ENCODE measurements around the gene ADAMTSL5.
"Not testable (repeated sequence)": the region's sequence is repeated elsewhere in the genome, so short reads cannot be mapped to it uniquely, and the experiment has no call there.

The ADAMTSL5 gene

DNA sequence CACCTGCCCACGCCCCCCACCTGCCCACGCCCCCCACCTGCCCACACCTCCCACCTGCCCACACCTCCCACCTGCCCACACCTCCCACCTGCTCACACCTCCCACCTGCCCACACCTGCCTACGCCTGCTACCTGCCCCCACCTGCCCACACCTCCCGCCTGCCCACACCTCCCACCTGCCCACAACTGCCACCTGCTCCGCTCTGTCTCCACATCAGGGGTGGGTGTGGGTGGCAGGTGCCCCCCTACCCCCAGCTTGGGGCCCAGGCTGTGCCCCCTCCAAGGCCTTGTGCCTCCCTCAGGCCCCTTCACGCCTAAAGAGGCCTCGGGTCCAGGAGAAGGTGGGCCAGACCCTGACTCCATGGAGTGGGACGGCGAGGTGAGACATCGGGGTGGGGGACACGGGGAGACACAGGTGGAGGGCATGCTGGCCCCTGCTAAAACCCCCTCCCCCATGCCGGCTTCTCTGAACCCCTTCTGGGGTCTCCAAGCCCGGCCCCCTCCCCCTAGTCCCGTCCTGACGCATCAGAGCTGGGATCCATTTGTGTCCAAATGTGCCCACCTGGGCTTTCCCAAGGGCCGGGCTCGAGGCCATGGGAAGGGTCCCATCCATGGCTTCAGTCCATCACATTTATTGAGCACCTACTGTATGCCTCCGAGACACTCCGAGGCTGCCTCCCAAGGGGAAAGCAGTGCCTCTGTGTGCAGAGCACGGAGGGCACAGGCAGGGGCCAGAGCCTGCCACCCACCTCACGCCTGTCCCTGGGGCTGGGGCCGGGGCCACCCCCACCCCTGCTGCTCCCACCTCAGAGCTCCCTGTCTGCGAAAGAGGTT is 16.0 kb upstream of the ADAMTSL5 start:
- DNase-seq = no peak

DNA sequence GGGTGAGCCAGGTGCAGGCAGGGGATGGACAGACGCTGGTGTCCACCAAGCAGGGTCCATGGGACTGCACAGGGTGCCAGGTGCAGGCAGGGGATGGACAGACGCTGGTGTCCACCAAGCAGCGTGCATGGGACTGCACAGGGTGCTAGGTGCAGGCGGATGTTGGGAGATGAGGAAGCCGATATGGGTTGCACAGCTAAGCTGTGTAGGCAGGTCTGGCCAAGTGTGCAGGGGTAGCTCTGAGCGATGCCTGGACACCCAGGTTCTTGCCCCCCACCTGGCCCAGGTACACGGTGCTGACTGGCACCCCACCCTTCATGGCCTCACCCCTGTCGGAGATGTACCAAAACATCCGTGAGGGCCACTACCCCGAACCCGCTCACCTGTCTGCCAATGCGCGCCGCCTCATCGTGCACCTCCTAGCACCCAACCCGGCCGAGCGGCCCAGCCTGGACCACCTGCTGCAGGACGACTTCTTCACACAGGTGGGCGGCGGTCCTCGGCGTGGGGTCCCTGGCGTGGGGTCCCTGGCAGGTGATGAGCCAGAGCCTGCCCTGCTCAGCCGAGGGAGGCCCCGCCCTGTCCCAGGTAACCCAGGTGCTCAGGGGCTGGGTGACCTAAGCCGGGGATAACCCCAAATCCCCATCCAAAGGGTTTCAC is 15.0 kb upstream of the ADAMTSL5 start:
- DNase-seq = no peak

DNA sequence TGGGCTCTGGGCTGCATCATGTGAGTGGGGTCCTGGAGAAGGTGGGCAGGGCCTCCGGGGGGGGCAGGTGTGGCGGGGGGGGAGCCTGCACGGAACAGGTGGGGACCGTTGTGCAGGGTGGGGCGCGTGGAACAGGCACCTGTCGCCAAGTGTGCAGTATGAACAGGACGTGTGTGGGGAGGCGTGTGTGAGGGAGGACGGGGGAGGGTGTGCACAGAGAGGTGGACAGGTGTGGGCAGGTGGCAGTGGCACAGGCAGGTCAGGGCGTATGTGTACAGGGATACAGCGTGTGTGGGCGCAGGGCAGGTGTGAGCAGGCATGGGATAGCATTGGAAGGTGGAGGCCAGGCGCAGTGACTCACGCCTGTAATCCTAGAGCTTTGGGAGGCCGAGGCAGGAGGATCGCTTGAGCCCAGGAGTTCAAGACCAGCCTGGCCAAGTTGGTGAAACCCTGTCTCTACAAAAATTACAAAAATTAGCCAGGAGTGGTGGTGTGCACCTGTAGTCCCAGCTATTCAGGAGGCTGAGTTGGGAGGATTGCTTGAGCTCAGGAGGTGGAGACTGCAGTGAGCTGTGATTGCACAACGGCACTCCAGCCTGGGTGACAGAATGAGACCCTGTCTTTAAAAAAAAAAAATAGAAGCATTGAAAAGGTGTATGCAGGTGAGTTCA is 14.3 kb upstream of the ADAMTSL5 start:
- DNase-seq = no peak

DNA sequence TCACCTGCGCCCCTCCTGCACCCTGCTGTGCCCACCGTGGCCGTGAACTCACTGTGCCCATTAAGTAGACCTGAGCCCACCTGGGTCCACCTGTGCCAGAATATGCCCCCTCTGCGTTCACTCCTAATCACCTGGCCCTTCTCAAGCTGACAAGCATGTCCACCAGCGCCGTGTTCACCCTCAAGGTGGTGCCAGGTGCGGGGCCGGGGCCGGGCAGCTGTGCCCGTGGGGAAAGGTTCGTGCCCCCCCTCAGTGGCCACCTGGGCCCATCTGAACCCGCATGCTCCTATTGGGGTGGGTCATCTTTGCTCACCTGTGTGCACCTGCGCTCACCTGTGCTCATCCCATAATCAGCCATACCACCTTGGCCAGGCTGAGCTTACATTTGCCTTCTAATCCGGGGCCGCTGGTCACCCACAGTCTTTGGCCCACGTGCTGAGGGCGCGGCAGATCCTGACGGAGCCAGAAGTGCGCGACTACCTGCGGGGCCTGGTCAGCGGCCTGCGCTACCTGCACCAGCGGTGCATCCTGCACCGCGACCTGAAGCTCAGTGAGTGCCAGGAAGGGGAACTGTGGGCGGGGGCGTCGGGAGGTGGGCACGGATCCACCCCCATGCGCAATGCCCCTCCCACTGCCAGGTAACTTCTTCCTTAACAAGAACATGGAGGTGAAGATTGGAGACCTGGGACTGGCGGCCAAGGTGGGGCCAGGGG is 13.4 kb upstream of the ADAMTSL5 start:
- DNase-seq = no peak

DNA sequence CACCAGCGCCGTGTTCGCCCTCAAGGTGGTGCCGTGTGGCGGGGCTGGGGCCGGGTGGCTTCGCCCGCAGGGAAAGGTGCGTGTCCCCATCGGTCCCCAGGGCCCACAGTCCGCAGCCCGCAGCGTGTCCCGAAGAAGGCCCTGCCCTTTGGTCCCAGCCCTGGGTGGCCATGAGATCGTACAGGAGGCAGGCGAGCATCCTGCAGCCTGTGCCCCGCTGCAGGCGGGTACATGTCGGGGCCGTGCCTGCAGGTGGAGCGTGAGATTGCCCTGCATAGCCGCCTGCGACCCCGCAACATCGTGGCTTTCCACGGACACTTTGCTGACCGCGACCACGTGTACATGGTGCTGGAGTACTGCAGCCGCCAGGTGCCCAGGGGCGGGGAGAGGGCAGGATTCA is 12.5 kb upstream of the ADAMTSL5 start:
- no peak for DNase-seq

DNA sequence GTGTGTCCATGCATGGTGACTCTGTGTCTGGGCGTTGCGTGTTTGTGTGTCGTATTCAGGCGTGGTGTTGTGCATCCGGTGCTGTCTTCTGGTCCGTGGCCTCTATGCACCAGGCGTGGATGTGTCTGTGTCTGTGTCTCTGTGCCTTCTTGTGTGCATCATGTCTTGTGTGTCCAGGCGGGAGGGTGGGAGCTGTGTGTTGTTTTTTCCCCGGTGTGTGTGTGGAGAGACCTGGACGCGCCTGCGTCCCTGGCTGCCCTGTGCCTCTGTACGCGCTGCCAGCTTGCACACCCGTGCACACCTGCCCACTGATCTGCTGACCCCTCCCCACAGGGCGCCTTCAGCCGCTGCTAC is 12.1 kb upstream of the ADAMTSL5 start:
- DNase-seq = no peak

DNA sequence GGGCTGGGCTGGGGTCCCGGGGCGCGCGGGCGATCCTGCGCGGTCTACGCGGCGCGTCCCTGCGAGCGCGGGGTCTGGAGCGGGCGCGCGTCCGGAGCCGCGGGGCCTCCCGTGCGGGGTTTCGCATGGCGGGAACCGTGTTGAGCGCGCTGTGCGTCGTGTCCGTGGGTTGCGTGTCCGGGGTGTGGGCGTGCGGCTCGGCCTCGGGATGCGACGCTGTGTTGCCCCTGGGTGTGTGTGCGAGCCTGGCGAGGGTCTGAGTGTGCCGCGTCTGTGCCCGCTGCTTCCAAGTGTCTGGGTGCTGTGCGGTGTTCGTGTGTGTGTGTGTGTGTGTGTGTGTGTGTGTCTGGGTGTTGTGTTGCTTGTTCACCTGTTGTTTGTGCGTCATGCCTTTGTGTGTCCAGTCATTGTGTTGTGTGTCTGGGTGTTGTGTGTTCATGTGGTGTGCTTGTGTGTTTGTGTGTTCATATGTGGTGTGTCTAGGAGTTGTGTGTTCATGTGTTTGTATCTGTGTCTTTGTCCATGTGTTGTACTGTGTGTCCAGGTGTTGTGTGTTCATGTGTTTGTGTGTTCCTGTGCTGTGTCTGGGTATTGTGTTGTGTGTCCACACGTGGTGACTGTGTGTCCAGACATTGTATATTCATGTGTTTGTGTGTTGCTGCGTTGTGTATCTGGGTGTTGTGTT is 11.6 kb upstream of the ADAMTSL5 start:
- no peak for DNase-seq

DNA sequence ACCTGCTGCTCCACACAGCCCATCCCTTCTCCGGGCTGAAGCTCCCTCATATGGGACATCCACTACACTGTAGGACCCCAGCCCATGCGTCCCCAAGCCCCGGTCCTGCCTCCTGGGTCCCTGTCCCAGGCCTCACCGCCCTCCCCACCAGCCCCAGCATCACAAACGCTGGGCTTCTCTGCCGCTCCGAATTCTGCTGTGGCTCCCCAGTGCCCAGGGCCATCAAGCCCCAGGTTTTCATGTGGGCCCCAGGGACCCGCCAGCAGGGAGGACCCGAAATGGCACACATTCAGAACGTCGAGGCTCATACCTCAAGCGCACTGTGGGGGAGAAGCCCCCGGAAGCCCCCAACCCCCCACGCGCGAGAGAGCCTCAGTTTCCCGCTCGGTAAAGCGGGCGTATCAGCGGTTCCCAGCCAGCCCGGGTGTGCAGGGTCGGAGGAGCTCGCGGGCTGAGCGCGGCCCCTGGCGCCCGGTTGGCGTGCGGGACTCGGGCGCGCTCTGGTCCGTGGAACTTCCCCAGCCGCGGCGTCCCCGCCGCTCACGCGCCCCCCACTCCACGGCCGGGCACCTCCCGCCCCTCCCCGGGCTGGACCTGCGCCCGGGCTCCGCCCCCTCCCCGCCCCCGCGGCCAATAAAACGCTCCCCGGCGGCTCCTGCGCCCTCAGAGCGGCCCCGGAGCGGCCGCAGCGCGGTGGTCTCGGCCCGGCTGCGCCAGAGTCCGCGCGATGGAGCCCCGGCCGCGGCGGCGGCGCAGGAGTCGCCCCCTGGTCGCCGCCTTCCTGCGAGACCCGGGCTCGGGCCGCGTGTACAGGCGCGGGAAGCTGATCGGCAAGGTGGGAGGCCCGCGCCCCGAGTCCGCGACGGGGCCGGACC is 10.8 kb upstream of the ADAMTSL5 start, which contains the start of gene PLK5:
TSS of gene PLK5 (plus strand) at position 666 of the 875 bp plus-strand sequence. CDS start 2,920 bp downstream, outside the sequence.
- no peak for DNase-seq

DNA sequence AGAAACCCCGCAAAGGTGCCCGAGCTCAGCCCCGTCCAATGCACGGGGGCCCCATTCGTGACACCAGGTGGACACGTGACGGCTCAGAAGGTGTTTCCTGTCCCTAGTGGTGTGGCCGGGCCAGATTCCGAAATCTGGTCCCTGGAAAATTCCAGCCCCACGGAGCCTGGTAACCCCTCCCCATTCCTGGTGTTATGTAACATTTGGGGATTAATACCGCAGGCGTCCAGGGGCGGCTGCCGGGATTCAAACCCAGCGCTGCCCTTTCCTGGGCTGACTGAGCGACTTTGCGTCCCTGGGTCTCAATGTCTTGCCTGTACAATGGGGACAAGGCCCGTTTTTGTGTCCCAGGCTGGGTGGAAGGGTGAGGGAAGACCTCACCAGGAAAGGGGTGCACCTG is 10.0 kb upstream of the ADAMTSL5 start:
- DNase-seq = no peak

DNA sequence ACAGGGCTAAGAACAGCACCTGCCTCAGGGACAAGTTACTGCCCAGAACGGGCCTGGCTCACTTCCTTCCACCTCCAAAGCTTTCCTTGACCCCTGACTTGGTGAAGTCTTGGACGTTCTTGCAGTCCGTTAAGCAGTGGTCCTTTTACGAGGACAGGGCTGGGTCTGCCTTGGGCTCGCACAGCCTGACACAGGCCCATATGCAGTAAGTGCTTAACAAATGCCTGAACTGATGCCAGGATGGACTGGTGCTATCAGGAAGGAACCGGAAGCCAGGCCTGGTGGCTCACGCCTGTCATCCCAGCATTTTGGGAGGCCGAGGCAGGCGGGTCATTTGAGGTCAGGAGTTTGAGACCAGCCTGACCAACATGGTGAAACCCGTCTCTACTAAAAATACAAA is 9.2 kb upstream of the ADAMTSL5 start:
- DNase-seq = no peak

DNA sequence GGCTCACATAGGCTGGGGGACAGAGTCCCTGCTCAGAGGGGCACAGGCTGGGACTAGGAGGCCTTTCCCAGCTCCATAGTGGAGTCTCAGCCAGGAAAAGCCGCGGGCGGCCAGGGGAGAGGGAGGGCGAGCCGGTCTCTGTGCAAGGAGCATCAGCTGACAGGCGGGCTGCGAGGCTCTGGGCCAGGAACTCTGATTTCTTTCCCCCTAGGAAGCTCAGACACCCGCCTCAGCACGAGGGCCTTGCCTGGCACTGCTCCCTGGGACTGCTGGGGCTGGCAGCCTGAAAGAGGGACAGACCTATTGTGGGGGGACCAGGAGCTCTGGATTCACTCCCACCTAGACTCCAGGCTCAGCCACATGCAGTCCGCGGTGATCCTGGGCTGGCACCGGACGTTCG is 8.8 kb upstream of the ADAMTSL5 start:
- no peak for DNase-seq

DNA sequence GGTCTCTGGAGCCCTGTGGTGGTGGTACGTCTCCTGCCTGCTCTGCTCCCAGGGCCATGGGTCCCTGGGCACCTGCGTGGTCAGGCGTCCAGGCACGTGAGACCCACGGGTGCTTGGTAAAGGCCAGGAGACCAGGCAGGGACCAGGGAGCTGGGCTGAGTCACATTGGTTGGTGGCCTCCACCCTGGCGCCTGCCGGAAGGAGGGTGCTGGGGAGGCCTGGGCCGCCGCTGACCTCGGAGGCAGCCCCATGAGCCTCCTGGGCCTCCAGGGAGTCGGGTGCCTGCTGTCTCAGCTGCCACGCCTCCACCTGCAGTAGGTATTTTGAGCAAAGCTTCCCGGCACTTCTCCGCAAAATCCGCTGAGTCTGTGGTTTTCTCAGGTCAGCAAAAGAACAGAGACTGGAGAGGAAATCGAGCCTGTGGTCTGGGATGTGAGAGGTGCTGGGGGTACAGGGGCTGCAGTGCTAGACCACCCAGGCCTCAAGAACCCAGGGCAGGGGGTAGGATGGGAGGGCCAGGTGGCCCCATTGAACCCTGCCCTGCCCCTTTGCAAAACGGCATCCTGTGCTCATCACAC is 7.5 kb upstream of the ADAMTSL5 start:
- no peak for DNase-seq

DNA sequence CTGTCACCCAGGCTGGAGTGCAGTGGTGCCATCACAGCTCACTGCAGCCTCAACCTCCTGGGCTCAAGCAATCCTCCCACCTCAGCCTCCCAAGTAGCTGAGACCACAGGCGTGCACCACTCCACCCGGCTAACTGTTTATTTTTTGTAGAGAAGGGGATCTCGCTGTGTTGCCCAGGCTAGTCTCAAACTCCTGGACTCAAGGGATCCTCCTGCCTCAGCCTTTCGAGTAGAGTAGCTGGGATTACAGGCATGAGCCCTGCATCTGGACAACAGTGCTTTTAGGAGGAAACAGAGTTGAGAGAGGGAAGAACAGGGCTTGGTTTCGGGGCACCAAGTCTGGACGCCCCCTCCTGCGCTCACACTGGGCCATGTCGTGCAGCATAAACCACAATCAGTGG is 7.0 kb upstream of the ADAMTSL5 start:
- not testable (repeated sequence) for DNase-seq

DNA sequence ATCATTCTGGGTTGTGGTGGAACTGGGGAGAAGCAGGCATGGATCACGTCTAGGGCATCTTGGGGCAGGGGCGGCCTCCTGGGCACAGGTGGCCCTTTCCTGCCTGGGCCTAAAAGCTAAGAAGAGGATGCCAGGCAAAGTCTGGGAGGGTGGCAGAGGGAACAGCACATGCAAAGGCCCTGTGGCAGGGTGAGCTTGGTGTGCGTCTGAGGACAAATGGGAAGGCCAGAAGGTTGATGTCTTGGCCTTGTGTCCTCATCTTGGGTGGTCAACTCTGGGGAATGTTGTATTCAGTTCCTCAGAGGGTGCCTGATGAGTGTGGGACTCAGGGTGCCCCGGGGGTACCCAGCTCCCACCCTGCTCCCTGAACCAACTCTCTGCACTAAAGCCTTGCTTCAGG is 5.7 kb upstream of the ADAMTSL5 start:
- no peak for DNase-seq

DNA sequence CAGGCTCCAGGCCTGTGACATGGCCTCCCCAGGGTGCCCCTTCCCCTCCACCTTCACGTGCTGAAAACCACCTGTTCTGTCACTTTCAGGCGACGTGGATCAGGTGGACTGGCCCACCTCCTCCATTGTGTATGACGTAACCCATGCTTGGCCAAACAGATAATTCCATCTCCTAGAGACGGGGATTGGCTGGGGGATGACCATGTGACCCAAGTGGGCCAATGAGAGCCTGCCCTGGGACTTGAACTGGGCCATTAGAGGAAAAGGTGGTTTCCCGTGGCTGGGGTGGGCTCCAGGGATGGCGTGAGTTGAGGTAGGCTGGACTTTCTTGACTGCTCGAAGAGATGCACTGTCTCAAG is 3.6 kb upstream of the ADAMTSL5 start:
- peak; percentile 20 for DNase-seq

DNA sequence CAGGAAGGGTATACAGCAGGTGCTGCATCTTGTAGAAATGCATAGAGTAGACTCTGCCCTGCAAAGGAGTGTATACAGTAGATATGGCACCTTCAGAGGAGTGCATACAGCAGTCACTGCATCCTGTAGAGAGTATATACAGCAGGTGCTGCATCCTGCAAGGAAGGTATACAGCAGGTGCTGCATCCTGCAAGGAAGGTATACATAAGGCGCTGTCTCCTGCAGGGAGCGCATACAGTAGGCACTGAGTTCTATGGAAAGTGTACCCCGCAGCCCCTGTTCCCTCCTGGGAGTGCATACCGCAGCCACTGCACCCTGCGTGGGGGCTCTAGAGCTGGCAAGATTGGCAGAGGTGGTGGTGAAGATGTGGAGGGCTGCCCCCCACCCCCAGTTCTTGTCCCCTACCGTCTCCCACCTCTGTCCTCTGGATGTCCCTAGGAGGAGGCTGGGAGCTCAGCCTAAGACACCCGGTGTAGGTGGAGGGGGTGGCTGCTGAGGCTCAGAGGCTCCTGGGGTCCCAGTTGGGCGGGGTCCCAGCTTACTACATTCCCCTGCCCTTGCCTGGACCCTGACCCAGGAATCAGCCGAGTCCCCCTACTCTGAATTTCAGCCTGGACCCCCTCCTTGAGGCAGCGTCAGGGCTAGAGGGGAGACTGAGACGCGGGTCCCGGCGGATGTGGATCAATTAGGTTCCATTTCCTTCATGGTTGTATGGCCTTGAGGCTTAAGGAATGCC is 2.3 kb upstream of the ADAMTSL5 start:
- DNase-seq = no peak

DNA sequence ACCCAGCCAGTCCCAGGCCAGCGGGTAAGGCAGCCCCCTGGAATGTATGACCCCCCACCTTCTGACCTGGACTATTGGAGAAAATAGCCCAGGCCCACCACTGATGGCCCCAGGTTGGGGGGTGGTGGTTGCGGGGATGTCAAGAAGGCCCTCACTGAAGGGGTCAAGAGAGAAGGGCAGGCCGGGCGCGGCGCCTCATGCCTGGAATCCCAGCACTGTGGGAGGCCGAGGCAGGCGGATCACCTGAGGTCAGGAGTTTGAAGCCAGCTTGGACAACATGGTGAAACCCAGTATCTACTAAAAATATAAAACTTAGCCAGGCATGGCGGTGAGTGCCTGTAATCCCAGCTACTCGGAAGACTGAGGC is 1.5 kb upstream of the ADAMTSL5 start:
- no peak for DNase-seq

DNA sequence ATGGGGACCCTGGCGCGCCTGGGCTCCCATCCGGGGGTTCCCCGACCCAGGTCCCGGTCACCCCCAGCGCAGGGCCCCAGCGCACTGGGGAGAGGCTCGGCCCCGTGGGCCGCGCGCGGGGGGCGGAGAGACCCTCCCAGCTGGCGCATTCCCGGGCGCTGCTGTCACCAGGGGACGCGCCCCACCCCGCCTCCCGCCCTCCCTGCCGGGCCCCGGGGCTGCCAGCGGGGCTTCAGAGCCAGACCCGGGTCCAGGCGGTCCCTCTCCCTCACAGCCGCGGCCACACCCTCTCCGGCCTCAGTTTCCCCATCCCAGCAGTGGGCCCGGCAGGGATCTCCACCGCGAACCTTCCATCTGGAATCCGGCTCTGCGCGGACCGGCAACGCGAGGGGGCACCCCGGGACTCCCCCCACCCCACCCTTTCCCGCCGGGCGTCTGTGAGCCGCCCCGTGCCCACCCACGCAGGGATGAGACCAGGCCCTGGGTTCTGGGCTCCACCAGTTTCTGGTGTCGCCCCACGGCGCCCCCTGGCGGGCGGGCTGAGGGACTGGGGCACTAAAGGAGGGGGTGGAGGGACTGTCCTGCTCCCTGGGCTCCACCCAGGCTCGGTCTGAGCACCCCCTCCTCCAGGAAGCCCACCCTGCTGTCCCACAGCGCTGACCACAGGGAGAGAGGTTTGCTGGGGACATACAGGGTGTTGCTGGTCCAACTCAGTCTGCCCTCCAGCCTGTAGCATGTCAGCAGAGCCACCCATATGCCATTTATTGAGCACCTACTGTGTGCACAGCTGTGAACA is 878 bp upstream of the ADAMTSL5 start:
- DNase-seq = no peak

Measured in NCI-H1436 (cell line).